PC-9 (cell line): Measurements from ENCODE around the gene DMBT1. TPM values are rescaled to one million over a fixed set of nuclear protein-coding genes. Genes with fewer than 3 reads are reported as not detected.

Experiments
- BruUV-seq: library from RNA; stranded (reverse); fragments of 400-500 nt; replicated peaks from 2 replicates; lab custom pipeline; 2021; lab: Mats Ljungman, UMichigan
- CTCF ChIA-PET: fragments of 300-600 bp; sonication (Branson Sonifier 250); formaldehyde crosslinking; loops from one replicate; lab custom pipeline; 2022; ENCODE audit warnings: antibody characterized with exemption; lab: Charles Lee
- POLR2A ChIA-PET: fragments of 300-600 bp; sonication (Branson Sonifier 250); formaldehyde crosslinking; loops from one replicate; lab custom pipeline; 2022; ENCODE audit warnings: antibody characterized with exemption; ENCODE audit not compliant: unreplicated experiment; lab: Charles Lee
- DNase-seq, 2 experiments: peaks; one replicate each; pipeline versions ENCODE4 v3.0.0 to v3.0.0-alpha.2; 2015 to 2022; ENCODE audit warnings: mixed read lengths in 1 of 2
- H2AFZ ChIP-seq: fragments of 200-600 bp; sonication (generic); 2 replicates; pipeline ENCODE4 v1.8.1; 2017; ENCODE audit warnings: antibody characterized with exemption
- H3F3A ChIP-seq: fragments of 200-600 bp; sonication (generic); 2 replicates; pipeline ENCODE4 v1.8.1; 2017; ENCODE audit warnings: antibody characterized with exemption, mild to moderate bottlenecking, low read depth; ENCODE audit not compliant: insufficient read depth
- H3K27ac ChIP-seq: fragments of 200-600 bp; sonication (generic); 2 replicates; pipeline ENCODE4 v1.6.1; 2016; ENCODE audit warnings: mixed run types
- H3K27me3 ChIP-seq: fragments of 200-600 bp; sonication (generic); 2 replicates; pipeline ENCODE4 v1.6.1; 2016; ENCODE audit warnings: low read depth, mixed run types; ENCODE audit not compliant: insufficient read depth
- H3K36me3 ChIP-seq: fragments of 200-600 bp; sonication (generic); 2 replicates; pipeline ENCODE4 v1.6.1; 2016; ENCODE audit warnings: low read depth, mixed run types
- H3K4me1 ChIP-seq: fragments of 200-600 bp; sonication (generic); replicated peaks from 2 replicates; pipeline ENCODE4 v1.6.1; 2016; ENCODE audit warnings: mixed run types; ENCODE audit not compliant: insufficient read depth
- H3K4me2 ChIP-seq: fragments of 200-600 bp; sonication (generic); 2 replicates; pipeline ENCODE4 v1.6.1; 2017; ENCODE audit warnings: mixed run types
- H3K4me3 ChIP-seq: fragments of 200-600 bp; sonication (generic); 2 replicates; pipeline ENCODE4 v1.6.1; 2016; ENCODE audit warnings: mixed run types
- H3K79me2 ChIP-seq: fragments of 200-600 bp; sonication (generic); 2 replicates; pipeline ENCODE4 v1.6.1; 2017; ENCODE audit warnings: low read depth, mixed run types
- H3K9me2 ChIP-seq: fragments of 200-600 bp; sonication (generic); 2 replicates; pipeline ENCODE4 v1.8.1; 2017; ENCODE audit warnings: mild to moderate bottlenecking; ENCODE audit not compliant: insufficient read depth
- H3K9me3 ChIP-seq: fragments of 200-600 bp; sonication (generic); 2 replicates; pipeline ENCODE4 v1.8.1; 2016; ENCODE audit warnings: low read depth; ENCODE audit not compliant: insufficient read depth
- H4K20me1 ChIP-seq: fragments of 200-600 bp; sonication (generic); 2 replicates; pipeline ENCODE4 v1.8.1; 2017; ENCODE audit not compliant: insufficient read depth
- EZH2 ChIP-seq: fragments of 200-600 bp; sonication (generic); IDR thresholded peaks from 2 replicates; pipeline ENCODE4 v1.8.0; 2017; ENCODE audit warnings: antibody characterized with exemption, low read depth
- intact Hi-C: fragments of 100-400 bp; cut with micrococcal nuclease; formaldehyde crosslinking; loops from one replicate; pipeline ENCODE4 v1.10.0; 2022; ENCODE audit not compliant: unreplicated experiment
- total RNA-seq: library from RNA; stranded (reverse); gene quantifications from 2 replicates; pipeline ENCODE4 v1.2.3, GENCODE V29; 2021
- TF ChIP-seq, protein P1 (sequence below): fragments of 200-600 bp; sonication (generic); conservative IDR thresholded peaks from 2 replicates; pipeline ENCODE4 v1.6.1; 2017; ENCODE audit warnings: mixed run types, antibody characterized with exemption, mild to moderate bottlenecking, moderate library complexity

The DMBT1 gene
- total RNA-seq, 1 experiment from 2014 or later: 0.98 TPM

GRCh38 chr10:122637376-122637775, 76.8 kb downstream of the DMBT1 start:
- no peak for DNase-seq
- Histone ChIP-seq H3K9me3 (no peaks in the 10 kb centered on the region), H4K20me1 (no peaks in the 10 kb centered on the region), H3K27ac (no peak overlapping the region), H3K9me2 (no peaks in the 10 kb centered on the region), H3K27me3 (no peaks in the 10 kb centered on the region), H2AFZ (no peak overlapping the region), H3K36me3 (no peaks in the 10 kb centered on the region), H3K4me2 (no peak overlapping the region), H3K4me3 (no peak overlapping the region), H3K4me1 (no peaks in the 10 kb centered on the region), H3K79me2 (no peaks in the 10 kb centered on the region), H3F3A (no peaks in the 10 kb centered on the region)
- ChIA-PET POLR2A (no interaction called here), CTCF (no interaction called here)
- TF ChIP-seq EZH2: no peak
- TF ChIP-seq, protein P1, sequence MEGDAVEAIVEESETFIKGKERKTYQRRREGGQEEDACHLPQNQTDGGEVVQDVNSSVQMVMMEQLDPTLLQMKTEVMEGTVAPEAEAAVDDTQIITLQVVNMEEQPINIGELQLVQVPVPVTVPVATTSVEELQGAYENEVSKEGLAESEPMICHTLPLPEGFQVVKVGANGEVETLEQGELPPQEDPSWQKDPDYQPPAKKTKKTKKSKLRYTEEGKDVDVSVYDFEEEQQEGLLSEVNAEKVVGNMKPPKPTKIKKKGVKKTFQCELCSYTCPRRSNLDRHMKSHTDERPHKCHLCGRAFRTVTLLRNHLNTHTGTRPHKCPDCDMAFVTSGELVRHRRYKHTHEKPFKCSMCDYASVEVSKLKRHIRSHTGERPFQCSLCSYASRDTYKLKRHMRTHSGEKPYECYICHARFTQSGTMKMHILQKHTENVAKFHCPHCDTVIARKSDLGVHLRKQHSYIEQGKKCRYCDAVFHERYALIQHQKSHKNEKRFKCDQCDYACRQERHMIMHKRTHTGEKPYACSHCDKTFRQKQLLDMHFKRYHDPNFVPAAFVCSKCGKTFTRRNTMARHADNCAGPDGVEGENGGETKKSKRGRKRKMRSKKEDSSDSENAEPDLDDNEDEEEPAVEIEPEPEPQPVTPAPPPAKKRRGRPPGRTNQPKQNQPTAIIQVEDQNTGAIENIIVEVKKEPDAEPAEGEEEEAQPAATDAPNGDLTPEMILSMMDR: no peak
- intact Hi-C loops: no loop called here
- BruUV-seq: no TSS peak

DNA sequence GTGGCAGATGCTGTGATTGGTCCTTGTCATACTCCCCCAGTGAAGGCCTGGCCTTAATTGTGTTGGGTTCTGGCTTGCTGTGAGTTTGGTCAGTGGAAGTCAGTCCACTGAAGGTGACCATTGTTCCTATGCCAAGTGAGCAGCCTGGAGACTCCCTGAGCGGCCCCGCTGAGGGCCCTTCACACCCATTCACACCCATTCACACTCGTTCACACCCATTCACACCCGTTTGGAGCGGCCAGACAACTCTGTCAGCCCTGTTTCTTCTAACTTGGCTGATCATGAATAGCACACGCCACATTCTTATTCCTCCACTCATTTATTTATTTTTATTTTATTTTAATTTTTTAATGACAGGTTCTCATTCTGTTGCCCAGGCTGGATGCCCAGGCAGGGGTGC, 77.6 kb downstream of the DMBT1 start:
- POLR2A ChIA-PET: no interaction called here

GRCh38 chr10:122639801-122640200, 79.2 kb downstream of the DMBT1 start:
- POLR2A ChIA-PET: no interaction called here
- BruUV-seq: no TSS peak
- H3K4me2 ChIP-seq: no peak overlapping the region
- H4K20me1 ChIP-seq: no peaks in the 10 kb centered on the region
- no peaks in the 10 kb centered on the region for H3F3A ChIP-seq
- H3K27ac ChIP-seq: no peak overlapping the region
- no peaks in the 10 kb centered on the region for H3K4me1 ChIP-seq
- no peak for DNase-seq
- no peak overlapping the region for H3K4me3 ChIP-seq
- H2AFZ ChIP-seq: no peak overlapping the region
- no peaks in the 10 kb centered on the region for H3K36me3 ChIP-seq
- no peaks in the 10 kb centered on the region for H3K79me2 ChIP-seq
- no peaks in the 10 kb centered on the region for H3K9me2 ChIP-seq
- no peak for TF ChIP-seq EZH2
- TF ChIP-seq, protein P1: no peak
- intact Hi-C loops: no loop called here
- H3K9me3 ChIP-seq: no peaks in the 10 kb centered on the region
- no peaks in the 10 kb centered on the region for H3K27me3 ChIP-seq
- CTCF ChIA-PET: no interaction called here

More for the DNA sequence above, 77.6 kb downstream of the DMBT1 start:
- Histone ChIP-seq H3K9me2 (no peaks in the 10 kb centered on the region), H3F3A (no peaks in the 10 kb centered on the region), H3K36me3 (no peaks in the 10 kb centered on the region), H3K4me1 (no peaks in the 10 kb centered on the region), H3K27me3 (no peaks in the 10 kb centered on the region), H3K4me2 (no peak overlapping the region), H3K27ac (no peak overlapping the region), H4K20me1 (no peaks in the 10 kb centered on the region), H2AFZ (no peak overlapping the region), H3K4me3 (no peak overlapping the region), H3K9me3 (no peaks in the 10 kb centered on the region), H3K79me2 (no peaks in the 10 kb centered on the region)
- TF ChIP-seq EZH2: no peak
- TF ChIP-seq, protein P1: no peak
- no TSS peak for BruUV-seq
- intact Hi-C loops: no loop called here
- CTCF ChIA-PET: no interaction called here
- no peak for DNase-seq
